ENCODE data around the gene TUFT1. TPM values are rescaled to one million over a fixed set of nuclear protein-coding genes. Genes with fewer than 3 reads are reported as not detected.

The TUFT1 gene
- total RNA-seq, 2 donors from 2014 or later, result 4.9 to 10.7 TPM

DNA sequence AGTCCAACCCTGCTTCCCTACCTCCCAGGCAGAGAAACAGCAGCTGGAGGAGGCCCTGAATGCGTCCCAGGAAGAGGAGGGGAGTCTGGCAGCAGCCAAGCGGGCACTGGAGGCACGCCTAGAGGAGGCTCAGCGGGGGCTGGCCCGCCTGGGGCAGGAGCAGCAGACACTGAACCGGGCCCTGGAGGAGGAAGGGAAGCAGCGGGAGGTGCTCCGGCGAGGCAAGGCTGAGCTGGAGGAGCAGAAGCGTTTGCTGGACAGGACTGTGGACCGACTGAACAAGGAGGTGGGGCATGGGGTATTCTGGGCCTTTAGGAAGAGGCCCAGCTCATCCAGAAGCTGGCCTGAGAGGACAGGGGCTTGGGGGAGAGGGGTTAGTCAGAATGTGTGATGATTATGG is 9.6 kb upstream of the TUFT1 start:
- no peaks in the 10 kb centered on the region for H3K27me3 ChIP-seq (replicated peaks; ENCODE audit: insufficient read depth)
- H3K4me1 ChIP-seq (ENCODE audit: control insufficient read depth in 1 of 2, low read depth in 2 of 2), result no peaks in the 10 kb centered on the region
- ATAC-seq (ENCODE audit: insufficient number of reproducible peaks, low FRiP score, low read depth) (no peak), DNase-seq (ENCODE audit: low spot score) (no peak)
- H3K4me3 ChIP-seq, result no peak overlapping the region
- H3K9me3 ChIP-seq, result no peaks in the 10 kb centered on the region
- no peak overlapping the region for H3K27ac ChIP-seq
- TF ChIP-seq, protein P1, sequence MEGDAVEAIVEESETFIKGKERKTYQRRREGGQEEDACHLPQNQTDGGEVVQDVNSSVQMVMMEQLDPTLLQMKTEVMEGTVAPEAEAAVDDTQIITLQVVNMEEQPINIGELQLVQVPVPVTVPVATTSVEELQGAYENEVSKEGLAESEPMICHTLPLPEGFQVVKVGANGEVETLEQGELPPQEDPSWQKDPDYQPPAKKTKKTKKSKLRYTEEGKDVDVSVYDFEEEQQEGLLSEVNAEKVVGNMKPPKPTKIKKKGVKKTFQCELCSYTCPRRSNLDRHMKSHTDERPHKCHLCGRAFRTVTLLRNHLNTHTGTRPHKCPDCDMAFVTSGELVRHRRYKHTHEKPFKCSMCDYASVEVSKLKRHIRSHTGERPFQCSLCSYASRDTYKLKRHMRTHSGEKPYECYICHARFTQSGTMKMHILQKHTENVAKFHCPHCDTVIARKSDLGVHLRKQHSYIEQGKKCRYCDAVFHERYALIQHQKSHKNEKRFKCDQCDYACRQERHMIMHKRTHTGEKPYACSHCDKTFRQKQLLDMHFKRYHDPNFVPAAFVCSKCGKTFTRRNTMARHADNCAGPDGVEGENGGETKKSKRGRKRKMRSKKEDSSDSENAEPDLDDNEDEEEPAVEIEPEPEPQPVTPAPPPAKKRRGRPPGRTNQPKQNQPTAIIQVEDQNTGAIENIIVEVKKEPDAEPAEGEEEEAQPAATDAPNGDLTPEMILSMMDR (IDR thresholded peaks at IDR 0.05), result no peak
- H3K36me3 ChIP-seq, result no peaks in the 10 kb centered on the region

DNA sequence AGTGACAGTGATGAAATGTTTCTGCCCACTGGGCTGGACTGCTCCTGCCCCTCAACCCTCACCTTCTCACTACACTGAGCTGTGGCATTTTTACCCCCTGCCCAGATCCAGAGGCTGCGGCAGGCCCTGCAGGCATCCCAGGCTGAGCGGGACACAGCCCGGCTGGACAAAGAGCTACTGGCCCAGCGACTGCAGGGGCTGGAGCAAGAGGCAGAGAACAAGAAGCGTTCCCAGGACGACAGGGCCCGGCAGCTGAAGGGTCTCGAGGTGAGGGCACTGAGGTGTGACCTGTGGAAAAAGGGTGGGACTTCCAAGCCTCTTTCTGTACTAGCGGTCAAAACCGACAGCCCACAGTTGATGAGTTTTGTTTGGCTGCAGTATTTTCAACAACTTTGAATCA is 6.2 kb upstream of the TUFT1 start:
- ATAC-seq (ENCODE audit: insufficient number of reproducible peaks, low FRiP score, low read depth), result no peak
- H3K27ac ChIP-seq, result no peak overlapping the region
- no peak overlapping the region for H3K4me3 ChIP-seq
- no peak for DNase-seq (ENCODE audit: low spot score)
- H3K27me3 ChIP-seq (replicated peaks; ENCODE audit: insufficient read depth), result no peaks in the 10 kb centered on the region
- H3K9me3 ChIP-seq, result no peaks in the 10 kb centered on the region
- H3K36me3 ChIP-seq, result no peaks in the 10 kb centered on the region
- TF ChIP-seq, protein P1 (IDR thresholded peaks at IDR 0.05), result no peak
- H3K4me1 ChIP-seq (ENCODE audit: control insufficient read depth in 1 of 2, low read depth in 2 of 2), result no peaks in the 10 kb centered on the region

DNA sequence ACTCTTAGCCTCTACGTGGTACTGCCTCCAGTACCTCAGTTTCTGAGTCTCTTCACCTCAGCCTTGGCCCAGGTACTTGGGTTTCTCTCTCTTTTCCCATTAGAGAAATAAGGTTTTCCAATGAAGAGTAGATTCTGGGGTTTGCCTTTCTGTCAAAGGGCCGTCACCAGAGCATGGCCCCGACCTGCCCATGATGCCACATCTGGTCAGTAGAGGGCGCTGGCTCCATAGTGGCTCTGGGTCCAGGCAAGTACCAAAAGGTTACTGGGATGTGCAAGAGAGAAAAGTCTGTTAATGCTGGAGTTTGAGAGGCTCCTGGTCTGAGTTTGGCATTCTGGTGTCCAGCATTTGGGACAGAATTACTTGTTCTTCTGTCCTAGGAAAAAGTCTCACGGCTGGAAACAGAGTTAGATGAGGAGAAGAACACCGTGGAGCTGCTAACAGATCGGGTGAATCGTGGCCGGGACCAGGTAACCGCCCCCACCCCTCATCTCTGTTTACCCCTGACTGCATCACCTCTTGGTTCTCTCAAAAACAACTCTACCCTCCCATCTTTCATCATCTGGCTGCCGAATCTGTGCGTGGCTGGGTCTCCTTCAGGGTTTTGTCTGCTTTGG is 5.3 kb upstream of the TUFT1 start:
- no peaks in the 10 kb centered on the region for H3K9me3 ChIP-seq
- TF ChIP-seq, protein P1 (IDR thresholded peaks at IDR 0.05), result peak; percentile 83
- no peaks in the 10 kb centered on the region for H3K36me3 ChIP-seq
- H3K27me3 ChIP-seq (replicated peaks; ENCODE audit: insufficient read depth), result no peaks in the 10 kb centered on the region
- H3K4me1 ChIP-seq (ENCODE audit: control insufficient read depth in 1 of 2, low read depth in 2 of 2), result no peaks in the 10 kb centered on the region
- DNase-seq (ENCODE audit: low spot score) (no peak), ATAC-seq (ENCODE audit: insufficient number of reproducible peaks, low FRiP score, low read depth) (no peak)
- no peak overlapping the region for H3K27ac ChIP-seq
- H3K4me3 ChIP-seq, result no peak overlapping the region

DNA sequence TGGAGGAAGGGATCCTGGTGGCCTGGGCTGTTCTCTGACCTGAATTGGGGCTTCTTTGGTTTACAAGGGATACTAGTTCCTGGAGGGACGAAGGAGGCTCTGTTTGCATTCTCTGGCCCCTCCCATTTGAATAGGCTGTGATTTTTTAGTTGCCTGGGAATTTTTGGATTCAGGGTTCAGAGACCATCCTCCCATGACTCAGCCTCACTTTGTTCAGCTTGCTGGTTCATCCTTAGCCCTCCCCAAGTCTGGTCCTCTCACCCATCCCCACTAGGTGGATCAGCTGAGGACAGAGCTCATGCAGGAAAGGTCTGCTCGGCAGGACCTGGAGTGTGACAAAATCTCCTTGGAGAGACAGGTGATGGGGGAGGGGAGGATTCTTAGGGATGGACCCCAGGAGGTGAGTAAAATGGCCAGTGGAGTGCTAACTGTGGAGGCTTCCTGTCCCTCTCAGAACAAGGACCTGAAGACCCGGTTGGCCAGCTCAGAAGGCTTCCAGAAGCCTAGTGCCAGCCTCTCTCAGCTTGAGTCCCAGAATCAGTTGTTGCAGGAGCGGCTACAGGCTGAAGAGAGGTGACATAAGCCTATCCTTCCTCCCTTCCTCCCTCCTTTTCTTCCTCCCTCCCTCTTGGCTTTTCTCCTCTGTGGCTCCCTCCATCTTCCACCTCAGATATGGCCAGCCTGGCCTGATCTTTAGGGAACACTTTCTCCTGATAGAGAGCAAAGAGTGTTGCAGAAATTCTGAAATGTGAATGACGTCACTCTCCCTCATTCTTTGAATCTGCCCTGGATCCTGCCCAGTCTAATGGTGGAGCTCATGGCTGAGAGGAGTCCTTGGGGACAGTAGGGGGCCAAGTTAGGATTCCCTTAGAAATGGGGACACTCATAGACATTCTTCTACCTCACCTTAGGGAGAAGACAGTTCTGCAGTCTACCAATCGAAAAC is 4.5 kb upstream of the TUFT1 start:
- H3K27ac ChIP-seq, result no peak overlapping the region
- ATAC-seq (ENCODE audit: insufficient number of reproducible peaks, low FRiP score, low read depth) (no peak), DNase-seq (ENCODE audit: low spot score) (no peak)
- no peaks in the 10 kb centered on the region for H3K4me1 ChIP-seq (ENCODE audit: control insufficient read depth in 1 of 2, low read depth in 2 of 2)
- H3K27me3 ChIP-seq (replicated peaks; ENCODE audit: insufficient read depth), result no peaks in the 10 kb centered on the region
- H3K36me3 ChIP-seq, result no peaks in the 10 kb centered on the region
- TF ChIP-seq, protein P1 (IDR thresholded peaks at IDR 0.05), result no peak
- H3K9me3 ChIP-seq, result no peaks in the 10 kb centered on the region
- H3K4me3 ChIP-seq, result no peak overlapping the region

DNA sequence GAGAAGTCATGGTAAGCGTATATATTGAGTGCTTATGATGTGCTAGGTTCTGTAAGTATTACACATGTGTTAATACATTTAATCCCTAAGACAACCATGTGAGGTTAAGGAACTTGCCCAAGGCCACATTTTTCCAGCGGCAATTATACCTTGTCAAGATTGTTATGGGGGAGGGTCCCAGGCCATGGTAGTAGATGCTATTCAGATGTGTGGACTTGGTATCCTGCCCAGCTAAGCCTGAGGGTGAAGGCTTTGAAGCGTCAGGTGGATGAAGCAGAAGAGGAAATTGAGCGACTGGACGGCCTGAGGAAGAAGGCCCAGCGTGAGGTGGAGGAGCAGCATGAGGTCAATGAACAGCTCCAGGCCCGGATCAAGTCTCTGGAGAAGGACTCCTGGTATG is 3.6 kb upstream of the TUFT1 start:
- H3K36me3 ChIP-seq, result no peaks in the 10 kb centered on the region
- ATAC-seq (ENCODE audit: insufficient number of reproducible peaks, low FRiP score, low read depth) (no peak), DNase-seq (ENCODE audit: low spot score) (no peak)
- TF ChIP-seq, protein P1 (IDR thresholded peaks at IDR 0.05), result no peak
- no peaks in the 10 kb centered on the region for H3K9me3 ChIP-seq
- H3K4me1 ChIP-seq (ENCODE audit: control insufficient read depth in 1 of 2, low read depth in 2 of 2), result peaks cover 5 to 6% of the 10 kb centered on the region in 2 donors
- H3K27me3 ChIP-seq (replicated peaks; ENCODE audit: insufficient read depth), result no peaks in the 10 kb centered on the region
- no peak overlapping the region for H3K27ac ChIP-seq
- H3K4me3 ChIP-seq, result no peak overlapping the region

Measured in thoracic aorta (tissue), 2 donors.